GM18526 (cell line): ENCODE data around the gene PPFIA3.

Source experiments
- POLR2A ChIP-seq: IDR thresholded peaks from 3 replicates; pipeline ENCODE4 v1.6.1; 2011; ENCODE audit not compliant: insufficient read length; ENCODE audit errors: extremely low read depth

The PPFIA3 gene

GRCh38 chr19:49097453-49098288 is 21.7 kb upstream of the PPFIA3 start:
- no peak for TF ChIP-seq POLR2A

GRCh38 chr19:49098795-49099194 is 20.5 kb upstream of the PPFIA3 start:
- no peak for TF ChIP-seq POLR2A

GRCh38 chr19:49101160-49101559 is 18.2 kb upstream of the PPFIA3 start:
- TF ChIP-seq POLR2A = no peak

- TF ChIP-seq POLR2A = no peak
Measured at GRCh38 chr19:49102303-49102702, 17.0 kb upstream of the PPFIA3 start.

- TF ChIP-seq POLR2A = no peak
Measured at GRCh38 chr19:49103331-49104085, 15.8 kb upstream of the PPFIA3 start.

- TF ChIP-seq POLR2A = no peak
Measured at GRCh38 chr19:49104229-49104864, 15.0 kb upstream of the PPFIA3 start.

GRCh38 chr19:49106648-49107135 is 12.7 kb upstream of the PPFIA3 start:
- TF ChIP-seq POLR2A = no peak

- TF ChIP-seq POLR2A = no peak
Measured at GRCh38 chr19:49107625-49108459, 11.5 kb upstream of the PPFIA3 start.

GRCh38 chr19:49109051-49109450 is 10.3 kb upstream of the PPFIA3 start:
- TF ChIP-seq POLR2A = peak; percentile 17

- no peak for TF ChIP-seq POLR2A
Measured at GRCh38 chr19:49109569-49110233, 9.6 kb upstream of the PPFIA3 start.

- no peak for TF ChIP-seq POLR2A
Measured at GRCh38 chr19:49110567-49110966, 8.8 kb upstream of the PPFIA3 start.

- no peak for TF ChIP-seq POLR2A
Measured at GRCh38 chr19:49111218-49111998, 7.9 kb upstream of the PPFIA3 start.

GRCh38 chr19:49113762-49114629 is 5.3 kb upstream of the PPFIA3 start, which contains the start of gene LIN7B:
Gene LIN7B (plus strand): TSS chr19:49114370. CDS start chr19:49114405, 35 bp downstream.
- TF ChIP-seq POLR2A = peak; percentile 46
